HepG2 (cell line): ENCODE measurements around the gene TUBGCP4. TPM values are rescaled to one million over a fixed set of nuclear protein-coding genes. Genes with fewer than 3 reads are reported as not detected.

ENCODE experiments used
- ATF7 ChIP-seq, 2 experiments: fragments of 450-650 bp in 1 of 2; sonication (generic) in 1 of 2; formaldehyde crosslinking in 1 of 2; IDR thresholded peaks; 2 replicates each; pipeline versions ENCODE4 v1.4.0 to v1.6.1; 2016 to 2020; ENCODE audit warnings: antibody characterized with exemption in 1 of 2, mild to moderate bottlenecking in 1 of 2, missing genetic modification reagents in 1 of 2
- BRD4 ChIP-seq: sonication (generic); formaldehyde crosslinking; IDR thresholded peaks from 2 replicates; pipeline ENCODE4 v1.4.0; 2020; ENCODE audit warnings: missing genetic modification reagents
- GLI4 ChIP-seq: sonication (generic); formaldehyde crosslinking; IDR thresholded peaks from 2 replicates; pipeline ENCODE4 v1.5.1; 2020; ENCODE audit warnings: missing genetic modification reagents, mild to moderate bottlenecking, moderate library complexity, borderline replicate concordance
- IKZF4 ChIP-seq: sonication (generic); formaldehyde crosslinking; IDR thresholded peaks from 2 replicates; pipeline ENCODE4 v1.5.1; 2020; ENCODE audit warnings: borderline replicate concordance, mild to moderate bottlenecking, low read depth, missing genetic modification reagents; ENCODE audit errors: not compliant biosample characterization
- ISX ChIP-seq: sonication (generic); formaldehyde crosslinking; conservative IDR thresholded peaks from 2 replicates; pipeline ENCODE4 v1.5.0; 2020; ENCODE audit warnings: missing genetic modification reagents
- KMT2A ChIP-seq: sonication (generic); formaldehyde crosslinking; IDR thresholded peaks from 2 replicates; pipeline ENCODE4 v1.4.0; 2020; ENCODE audit warnings: missing genetic modification reagents
- MAF1 ChIP-seq: sonication (generic); formaldehyde crosslinking; IDR thresholded peaks from 2 replicates; pipeline ENCODE4 v1.5.0; 2020; ENCODE audit warnings: missing genetic modification reagents, borderline replicate concordance
- NR2F1 ChIP-seq, 2 experiments: fragments of 450-650 bp in 1 of 2; formaldehyde crosslinking in 1 of 2; IDR thresholded peaks; 2 replicates each; pipeline versions ENCODE4 v1.5.0 to v1.6.1; 2016 to 2020; ENCODE audit warnings: mild to moderate bottlenecking in 1 of 2, missing compliant biosample characterization in 1 of 2, missing genetic modification reagents in 1 of 2, moderate library complexity in 1 of 2
- POLR2G ChIP-seq: fragments of 200-400 bp; formaldehyde crosslinking; IDR thresholded peaks from 2 replicates; pipeline ENCODE4 v1.6.1; 2018; ENCODE audit warnings: mild to moderate bottlenecking, low read depth, low read length, moderate library complexity
- SNAI1 ChIP-seq: sonication (generic); formaldehyde crosslinking; IDR thresholded peaks from 2 replicates; pipeline ENCODE4 v1.5.0; 2020; ENCODE audit warnings: mild to moderate bottlenecking, missing genetic modification reagents, borderline replicate concordance
- ZMYM2 ChIP-seq: sonication (generic); formaldehyde crosslinking; IDR thresholded peaks from 2 replicates; pipeline ENCODE4 v1.8.0; 2022; ENCODE audit warnings: mild to moderate bottlenecking, missing genetic modification reagents
- ZNF251 ChIP-seq: sonication (generic); formaldehyde crosslinking; IDR thresholded peaks from 2 replicates; pipeline ENCODE4 v1.9.0; 2021; ENCODE audit warnings: mild to moderate bottlenecking, missing genetic modification reagents
- ZNF383 ChIP-seq: sonication (generic); formaldehyde crosslinking; IDR thresholded peaks from 2 replicates; pipeline ENCODE4 v1.4.0; 2020; ENCODE audit warnings: missing genetic modification reagents, mild to moderate bottlenecking, borderline replicate concordance
- ZNF484 ChIP-seq: sonication (generic); formaldehyde crosslinking; IDR thresholded peaks from 2 replicates; pipeline ENCODE4 v1.5.1; 2020; ENCODE audit warnings: mild to moderate bottlenecking, low read depth, missing genetic modification reagents, borderline replicate concordance
- ZNF570 ChIP-seq: sonication (generic); formaldehyde crosslinking; IDR thresholded peaks from 2 replicates; pipeline ENCODE4 v1.4.0; 2020; ENCODE audit warnings: mild to moderate bottlenecking, missing genetic modification reagents, borderline replicate concordance
- ZNF782 ChIP-seq: sonication (generic); formaldehyde crosslinking; IDR thresholded peaks from 2 replicates; pipeline ENCODE4 v1.4.0; 2020; ENCODE audit warnings: missing genetic modification reagents, mild to moderate bottlenecking, borderline replicate concordance
- polyA plus RNA-seq, 8 experiments: library from polyadenylated mRNA; depleted of rRNA in 3 of 8; stranded (reverse) in 7 of 8; unstranded in 1 of 8; fragments of >200 nt; fragmentation: Illumina TruSeq in 4 of 8; extraction: Trizol in 4 of 8; gene quantifications; 2 replicates each; pipeline versions ENCODE4 v1.2.1 to v1.2.3, GENCODE V29; 2011 to 2016; ENCODE audit warnings: low read depth in 4 of 8, missing spikeins in 1 of 8, mixed read lengths in 1 of 8; ENCODE audit not compliant: insufficient read depth in 1 of 8
- total RNA-seq, 5 experiments: library from RNA; depleted of rRNA; stranded (reverse); fragments of >200 nt; fragmentation: Illumina TruSeq; extraction: Trizol; gene quantifications; 2 replicates each; pipeline ENCODE4 v1.2.3, GENCODE V29; 2016; ENCODE audit warnings: low read depth in 1 of 5
- TF ChIP-seq, protein P1 (sequence below): sonication (generic); formaldehyde crosslinking; IDR thresholded peaks from 2 replicates; pipeline ENCODE4 v1.4.0; 2020; ENCODE audit warnings: missing genetic modification reagents, borderline replicate concordance
- TF ChIP-seq, protein P2 (sequence below): sonication (generic); formaldehyde crosslinking; conservative IDR thresholded peaks from 2 replicates; pipeline ENCODE4 v1.4.0; 2020; ENCODE audit warnings: mild to moderate bottlenecking, missing genetic modification reagents, moderate library complexity
- TF ChIP-seq, protein P3 (sequence below): sonication (generic); formaldehyde crosslinking; IDR thresholded peaks from 2 replicates; pipeline ENCODE4 v1.5.1; 2020; ENCODE audit warnings: missing genetic modification reagents, mild to moderate bottlenecking, borderline replicate concordance
- TF ChIP-seq, protein P4 (sequence below): IDR thresholded peaks from 2 replicates; pipeline ENCODE4 v1.6.1; 2018; ENCODE audit warnings: missing genetic modification reagents

The TUBGCP4 gene
- total and polyA plus RNA-seq, 2 of the 13 experiments (the other 11 are each of a cell fraction or from before 2014, with no cell fraction given) = 15.0 to 20.5 TPM

DNA sequence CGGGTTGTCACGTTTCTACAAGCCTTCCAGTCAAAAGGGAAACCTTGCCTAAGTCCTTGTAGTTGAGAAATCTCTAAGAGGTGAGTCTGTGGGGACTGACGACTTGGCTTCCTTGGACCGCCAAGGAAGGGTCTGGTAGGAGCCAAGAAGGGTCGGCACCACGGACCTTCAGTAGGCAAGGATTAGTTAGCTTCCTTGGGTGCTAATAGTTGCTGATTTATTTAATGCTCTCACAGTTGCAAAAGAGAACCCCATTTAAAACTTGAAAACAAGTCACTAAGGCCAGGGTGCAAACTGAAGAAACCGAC lies 40.2 kb upstream of the TUBGCP4 start (continued):
- TF ChIP-seq GLI4 (0 out of 2 replicates have a peak, but pooled peaks have one; percentile 5), ATF7 (IDR thresholded peaks at IDR 0.05) (no peak), ATF7 (CRISPR knock-in tag; IDR thresholded peaks at IDR 0.05) (no peak), ZMYM2 (CRISPR knock-in tag) (no peak), ZNF570 (CRISPR knock-in tag) (0 out of 2 replicates have a peak, but pooled peaks have one; percentile 72), POLR2G (peak; percentile 70; the same call in 1 of the 2 replicates), KMT2A (no peak), ZNF484 (CRISPR knock-in tag) (no peak), ISX (CRISPR knock-in tag) (no peak), ZNF782 (0 out of 2 replicates have a peak, but pooled peaks have one; percentile 33), NR2F1 (CRISPR knock-in tag; IDR thresholded peaks at IDR 0.05) (peak in 1 of 2 experiments; percentile 7; a peak in 3 of 4 replicates), MAF1 (CRISPR knock-in tag) (0 out of 2 replicates have a peak, but pooled peaks have one; percentile 15), ZNF251 (no peak), BRD4 (CRISPR knock-in tag) (no peak), IKZF4 (peak; percentile 18), ZNF383 (0 out of 2 replicates have a peak, but pooled peaks have one; percentile 30), SNAI1 (CRISPR knock-in tag) (no peak)
- TF ChIP-seq, protein P1, sequence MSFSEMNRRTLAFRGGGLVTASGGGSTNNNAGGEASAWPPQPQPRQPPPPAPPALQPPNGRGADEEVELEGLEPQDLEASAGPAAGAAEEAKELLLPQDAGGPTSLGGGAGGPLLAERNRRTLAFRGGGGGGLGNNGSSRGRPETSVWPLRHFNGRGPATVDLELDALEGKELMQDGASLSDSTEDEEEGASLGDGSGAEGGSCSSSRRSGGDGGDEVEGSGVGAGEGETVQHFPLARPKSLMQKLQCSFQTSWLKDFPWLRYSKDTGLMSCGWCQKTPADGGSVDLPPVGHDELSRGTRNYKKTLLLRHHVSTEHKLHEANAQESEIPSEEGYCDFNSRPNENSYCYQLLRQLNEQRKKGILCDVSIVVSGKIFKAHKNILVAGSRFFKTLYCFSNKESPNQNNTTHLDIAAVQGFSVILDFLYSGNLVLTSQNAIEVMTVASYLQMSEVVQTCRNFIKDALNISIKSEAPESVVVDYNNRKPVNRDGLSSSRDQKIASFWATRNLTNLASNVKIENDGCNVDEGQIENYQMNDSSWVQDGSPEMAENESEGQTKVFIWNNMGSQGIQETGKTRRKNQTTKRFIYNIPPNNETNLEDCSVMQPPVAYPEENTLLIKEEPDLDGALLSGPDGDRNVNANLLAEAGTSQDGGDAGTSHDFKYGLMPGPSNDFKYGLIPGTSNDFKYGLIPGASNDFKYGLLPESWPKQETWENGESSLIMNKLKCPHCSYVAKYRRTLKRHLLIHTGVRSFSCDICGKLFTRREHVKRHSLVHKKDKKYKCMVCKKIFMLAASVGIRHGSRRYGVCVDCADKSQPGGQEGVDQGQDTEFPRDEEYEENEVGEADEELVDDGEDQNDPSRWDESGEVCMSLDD (CRISPR knock-in tag) = no peak
- TF ChIP-seq, protein P2, sequence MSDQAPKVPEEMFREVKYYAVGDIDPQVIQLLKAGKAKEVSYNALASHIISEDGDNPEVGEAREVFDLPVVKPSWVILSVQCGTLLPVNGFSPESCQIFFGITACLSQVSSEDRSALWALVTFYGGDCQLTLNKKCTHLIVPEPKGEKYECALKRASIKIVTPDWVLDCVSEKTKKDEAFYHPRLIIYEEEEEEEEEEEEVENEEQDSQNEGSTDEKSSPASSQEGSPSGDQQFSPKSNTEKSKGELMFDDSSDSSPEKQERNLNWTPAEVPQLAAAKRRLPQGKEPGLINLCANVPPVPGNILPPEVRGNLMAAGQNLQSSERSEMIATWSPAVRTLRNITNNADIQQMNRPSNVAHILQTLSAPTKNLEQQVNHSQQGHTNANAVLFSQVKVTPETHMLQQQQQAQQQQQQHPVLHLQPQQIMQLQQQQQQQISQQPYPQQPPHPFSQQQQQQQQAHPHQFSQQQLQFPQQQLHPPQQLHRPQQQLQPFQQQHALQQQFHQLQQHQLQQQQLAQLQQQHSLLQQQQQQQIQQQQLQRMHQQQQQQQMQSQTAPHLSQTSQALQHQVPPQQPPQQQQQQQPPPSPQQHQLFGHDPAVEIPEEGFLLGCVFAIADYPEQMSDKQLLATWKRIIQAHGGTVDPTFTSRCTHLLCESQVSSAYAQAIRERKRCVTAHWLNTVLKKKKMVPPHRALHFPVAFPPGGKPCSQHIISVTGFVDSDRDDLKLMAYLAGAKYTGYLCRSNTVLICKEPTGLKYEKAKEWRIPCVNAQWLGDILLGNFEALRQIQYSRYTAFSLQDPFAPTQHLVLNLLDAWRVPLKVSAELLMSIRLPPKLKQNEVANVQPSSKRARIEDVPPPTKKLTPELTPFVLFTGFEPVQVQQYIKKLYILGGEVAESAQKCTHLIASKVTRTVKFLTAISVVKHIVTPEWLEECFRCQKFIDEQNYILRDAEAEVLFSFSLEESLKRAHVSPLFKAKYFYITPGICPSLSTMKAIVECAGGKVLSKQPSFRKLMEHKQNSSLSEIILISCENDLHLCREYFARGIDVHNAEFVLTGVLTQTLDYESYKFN (CRISPR knock-in tag) = peak; percentile 30; the same call in 1 of the 2 replicates
- TF ChIP-seq, protein P3, sequence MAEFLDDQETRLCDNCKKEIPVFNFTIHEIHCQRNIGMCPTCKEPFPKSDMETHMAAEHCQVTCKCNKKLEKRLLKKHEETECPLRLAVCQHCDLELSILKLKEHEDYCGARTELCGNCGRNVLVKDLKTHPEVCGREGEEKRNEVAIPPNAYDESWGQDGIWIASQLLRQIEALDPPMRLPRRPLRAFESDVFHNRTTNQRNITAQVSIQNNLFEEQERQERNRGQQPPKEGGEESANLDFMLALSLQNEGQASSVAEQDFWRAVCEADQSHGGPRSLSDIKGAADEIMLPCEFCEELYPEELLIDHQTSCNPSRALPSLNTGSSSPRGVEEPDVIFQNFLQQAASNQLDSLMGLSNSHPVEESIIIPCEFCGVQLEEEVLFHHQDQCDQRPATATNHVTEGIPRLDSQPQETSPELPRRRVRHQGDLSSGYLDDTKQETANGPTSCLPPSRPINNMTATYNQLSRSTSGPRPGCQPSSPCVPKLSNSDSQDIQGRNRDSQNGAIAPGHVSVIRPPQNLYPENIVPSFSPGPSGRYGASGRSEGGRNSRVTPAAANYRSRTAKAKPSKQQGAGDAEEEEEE (CRISPR knock-in tag) = no peak
- TF ChIP-seq, protein P4, sequence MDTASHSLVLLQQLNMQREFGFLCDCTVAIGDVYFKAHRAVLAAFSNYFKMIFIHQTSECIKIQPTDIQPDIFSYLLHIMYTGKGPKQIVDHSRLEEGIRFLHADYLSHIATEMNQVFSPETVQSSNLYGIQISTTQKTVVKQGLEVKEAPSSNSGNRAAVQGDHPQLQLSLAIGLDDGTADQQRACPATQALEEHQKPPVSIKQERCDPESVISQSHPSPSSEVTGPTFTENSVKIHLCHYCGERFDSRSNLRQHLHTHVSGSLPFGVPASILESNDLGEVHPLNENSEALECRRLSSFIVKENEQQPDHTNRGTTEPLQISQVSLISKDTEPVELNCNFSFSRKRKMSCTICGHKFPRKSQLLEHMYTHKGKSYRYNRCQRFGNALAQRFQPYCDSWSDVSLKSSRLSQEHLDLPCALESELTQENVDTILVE (CRISPR knock-in tag) = 0 out of 2 replicates have a peak, but pooled peaks have one; percentile 6
